Ovary (tissue), 3 donors: ENCODE results near the gene CCDC7.

Source experiments
- EP300 ChIP-seq: sonication (generic); formaldehyde crosslinking; IDR thresholded peaks from one replicate; pipeline ENCODE4 v1.6.1; 2017; ENCODE audit warnings: antibody characterized with exemption
- POLR2A ChIP-seq: fragments of 450-650 bp; IDR thresholded peaks from one replicate; pipeline ENCODE4 v1.6.1; 2017; ENCODE audit warnings: antibody characterized with exemption, mild to moderate bottlenecking, moderate library complexity
- TF ChIP-seq, protein P1 (sequence below), 3 donors: fragments of 450-650 bp in 2 of 3; fragments of 200-600 bp in 1 of 3; IDR thresholded peaks; one replicate each; pipeline versions ENCODE4 v1.5.1 to v1.8.0; 2016 to 2022; ENCODE audit warnings: antibody characterized with exemption in 3 of 3, mild to moderate bottlenecking in 1 of 3
- donor health status: DM: no; HTN: no; CAD: no.

DNA sequence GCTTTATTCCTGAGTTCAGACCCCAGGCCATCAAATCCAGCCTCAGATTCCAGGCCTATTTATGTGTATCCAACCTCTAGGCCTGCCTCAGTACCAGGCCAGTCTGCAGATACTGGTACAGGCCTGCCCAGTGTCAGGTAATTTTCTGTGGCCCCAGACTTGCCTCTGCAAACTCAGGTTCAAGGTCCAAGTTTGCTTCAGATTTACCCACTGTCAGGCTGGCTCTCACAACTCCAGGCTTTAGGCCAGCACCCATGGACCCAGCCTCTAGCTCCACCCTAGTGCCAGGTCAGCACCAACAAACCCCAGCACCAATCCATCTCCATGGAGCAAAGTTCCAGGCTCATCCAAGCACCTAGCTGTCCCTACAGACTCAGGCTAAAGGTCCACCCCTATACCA, 342.4 kb downstream of the CCDC7 start:
- TF ChIP-seq, protein P1, sequence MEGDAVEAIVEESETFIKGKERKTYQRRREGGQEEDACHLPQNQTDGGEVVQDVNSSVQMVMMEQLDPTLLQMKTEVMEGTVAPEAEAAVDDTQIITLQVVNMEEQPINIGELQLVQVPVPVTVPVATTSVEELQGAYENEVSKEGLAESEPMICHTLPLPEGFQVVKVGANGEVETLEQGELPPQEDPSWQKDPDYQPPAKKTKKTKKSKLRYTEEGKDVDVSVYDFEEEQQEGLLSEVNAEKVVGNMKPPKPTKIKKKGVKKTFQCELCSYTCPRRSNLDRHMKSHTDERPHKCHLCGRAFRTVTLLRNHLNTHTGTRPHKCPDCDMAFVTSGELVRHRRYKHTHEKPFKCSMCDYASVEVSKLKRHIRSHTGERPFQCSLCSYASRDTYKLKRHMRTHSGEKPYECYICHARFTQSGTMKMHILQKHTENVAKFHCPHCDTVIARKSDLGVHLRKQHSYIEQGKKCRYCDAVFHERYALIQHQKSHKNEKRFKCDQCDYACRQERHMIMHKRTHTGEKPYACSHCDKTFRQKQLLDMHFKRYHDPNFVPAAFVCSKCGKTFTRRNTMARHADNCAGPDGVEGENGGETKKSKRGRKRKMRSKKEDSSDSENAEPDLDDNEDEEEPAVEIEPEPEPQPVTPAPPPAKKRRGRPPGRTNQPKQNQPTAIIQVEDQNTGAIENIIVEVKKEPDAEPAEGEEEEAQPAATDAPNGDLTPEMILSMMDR (IDR thresholded peaks at IDR 0.05) = no peak
- no peak for TF ChIP-seq POLR2A
- TF ChIP-seq EP300 = no peak
